ENCODE measurements around the gene ROBO1. TPM values are rescaled to one million over a fixed set of nuclear protein-coding genes. Genes with fewer than 3 reads are reported as not detected.

ROBO1 gene
- total and polyA plus RNA-seq, 2 of the 13 experiments (the other 11 are each of a cell fraction or from before 2014, with no cell fraction given) = 52.2 to 71.0 TPM

DNA sequence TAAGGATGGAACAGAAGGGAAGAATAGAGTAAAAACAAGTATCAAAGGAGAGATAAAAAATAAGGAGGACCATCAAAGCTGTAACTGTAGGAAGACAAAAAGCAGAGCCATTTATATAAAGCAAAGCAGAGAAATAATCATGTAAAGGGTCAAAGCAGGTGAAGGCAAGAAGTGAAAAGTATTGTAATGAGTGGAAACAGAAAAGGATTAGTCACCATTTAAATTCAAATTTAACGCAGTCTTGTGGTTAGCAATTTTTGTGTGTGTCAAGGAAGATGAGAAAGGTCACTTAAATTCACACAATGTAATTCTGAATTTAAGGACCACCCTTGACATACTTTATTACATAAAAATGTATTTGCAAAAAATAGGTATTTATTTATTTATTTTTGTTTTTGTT, 567.8 kb downstream of the ROBO1 start:
- FAIRE-seq (no peak), ATAC-seq (no peak), DNase-seq (ENCODE audit: low spot score) (no peak)
- Histone ChIP-seq H3K36me3 (replicated peaks in 1 of 2; ENCODE audit: control insufficient read depth in 1 of 2, insufficient read depth in 2 of 2, low read length in 2 of 2) (no peaks in the 10 kb centered on the region), H3K79me2 (ENCODE audit: insufficient read depth, low read length) (no peaks in the 10 kb centered on the region), H3K4me1 (ENCODE audit: insufficient read depth, low read length) (no peaks in the 10 kb centered on the region), H3K27me3 (ENCODE audit: control insufficient read depth in 1 of 2, insufficient read depth in 2 of 2, low read length in 2 of 2) (no peaks in the 10 kb centered on the region), H3K4me2 (ENCODE audit: low read depth, low read length) (no peak overlapping the region), H3K4me3 (replicated peaks in 1 of 3; ENCODE audit: insufficient read depth in 1 of 3, low read depth in 2 of 3, low read length in 3 of 3) (no peak overlapping the region), H2AFZ (ENCODE audit: low read length) (no peak overlapping the region), H4K20me1 (ENCODE audit: insufficient read depth, low read length) (no peaks in the 10 kb centered on the region), H3K9me3 (ENCODE audit: low read length) (no peaks in the 10 kb centered on the region), H3K27ac (ENCODE audit: extremely low read length, insufficient read depth, low read length) (no peak overlapping the region), H3K9ac (ENCODE audit: insufficient read depth, low read depth, low read length) (no peak overlapping the region)
- CTCF ChIA-PET (ENCODE audit: low intra/inter-chr PET ratio, low total read pairs) = no interaction called here
- POLR2A ChIA-PET = no interaction called here
- TF ChIP-seq ZNF747 (CRISPR knock-in tag; IDR thresholded peaks at IDR 0.05; ENCODE audit: borderline replicate concordance) (no peak), CENPX (CRISPR knock-in tag; IDR thresholded peaks at IDR 0.05) (no peak), ZNF263 (CRISPR knock-in tag; IDR thresholded peaks at IDR 0.05) (no peak), RXRA (CRISPR knock-in tag; IDR thresholded peaks at IDR 0.05) (no peak), MXD1 (CRISPR knock-in tag; IDR thresholded peaks at IDR 0.05) (no peak), FOXA3 (CRISPR knock-in tag; IDR thresholded peaks at IDR 0.05) (no peak), KLF12 (CRISPR knock-in tag; IDR thresholded peaks at IDR 0.05; ENCODE audit: borderline replicate concordance) (no peak), MAFK (conservative IDR thresholded peaks at IDR 0.05 in 1 of 2, IDR thresholded peaks at IDR 0.05 in 1 of 2; ENCODE audit: low read length in 2 of 2) (no peak), ZBTB34 (CRISPR knock-in tag; IDR thresholded peaks at IDR 0.05) (no peak)
- TF ChIP-seq, protein P1, sequence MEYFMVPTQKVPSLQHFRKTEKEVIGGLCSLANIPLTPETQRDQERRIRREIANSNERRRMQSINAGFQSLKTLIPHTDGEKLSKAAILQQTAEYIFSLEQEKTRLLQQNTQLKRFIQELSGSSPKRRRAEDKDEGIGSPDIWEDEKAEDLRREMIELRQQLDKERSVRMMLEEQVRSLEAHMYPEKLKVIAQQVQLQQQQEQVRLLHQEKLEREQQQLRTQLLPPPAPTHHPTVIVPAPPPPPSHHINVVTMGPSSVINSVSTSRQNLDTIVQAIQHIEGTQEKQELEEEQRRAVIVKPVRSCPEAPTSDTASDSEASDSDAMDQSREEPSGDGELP (IDR thresholded peaks at IDR 0.05; ENCODE audit: borderline replicate concordance, low read depth) = no peak
- WGBS (ENCODE audit: low lambda C conversion rate) = 3% methylated on average over 1 of the region's 1 CpG
- in situ Hi-C loops (cut with HindIII; ENCODE audit: extremely low pct_ligation_motif_present, low pct_unique_long_range_greater_than_20kb) = no loop called here
- no TSS peak for BruUV-seq (replicated peaks)
- intact Hi-C loops (cut with micrococcal nuclease; ENCODE audit: unreplicated experiment) = loop anchor here (1.0 kb wide), 1 partner anchor 17 kb away; no protein-coding TSS in a partner anchor
